LNCAP (cell line): ENCODE results near the gene COL9A1.

ENCODE experiments used
- TF ChIP-seq, protein P1 (sequence below): fragments of 450-650 bp; IDR thresholded peaks from 2 replicates; pipeline ENCODE4 v1.5.1; 2017; ENCODE audit warnings: mild to moderate bottlenecking

Gene COL9A1

DNA sequence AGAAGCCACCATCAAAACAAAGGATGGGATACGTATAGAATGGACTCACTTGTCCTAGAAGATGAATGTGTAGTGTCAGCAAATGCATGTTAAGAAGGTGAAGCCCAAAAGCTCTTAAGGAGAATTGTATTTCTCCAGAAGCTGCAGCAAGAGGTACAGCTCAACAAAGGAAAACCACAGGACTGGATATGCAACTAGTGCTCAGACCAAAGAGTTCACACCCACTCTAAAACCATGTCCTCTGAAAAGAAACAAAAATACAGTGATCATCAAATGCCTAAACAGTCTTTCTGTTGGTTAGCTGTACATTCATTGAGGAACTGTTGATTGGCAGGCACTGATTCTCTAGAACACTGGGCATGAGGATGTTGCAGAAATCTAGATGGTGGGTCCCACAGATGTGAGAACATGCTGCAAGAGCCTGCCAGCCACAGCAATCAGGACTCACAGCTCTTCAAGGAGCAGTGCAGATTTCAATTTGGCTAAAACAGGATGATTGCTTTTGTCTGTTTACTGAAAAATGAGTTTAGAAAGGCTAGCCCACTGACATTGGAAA is 94.6 kb downstream of the COL9A1 start:
- TF ChIP-seq, protein P1, sequence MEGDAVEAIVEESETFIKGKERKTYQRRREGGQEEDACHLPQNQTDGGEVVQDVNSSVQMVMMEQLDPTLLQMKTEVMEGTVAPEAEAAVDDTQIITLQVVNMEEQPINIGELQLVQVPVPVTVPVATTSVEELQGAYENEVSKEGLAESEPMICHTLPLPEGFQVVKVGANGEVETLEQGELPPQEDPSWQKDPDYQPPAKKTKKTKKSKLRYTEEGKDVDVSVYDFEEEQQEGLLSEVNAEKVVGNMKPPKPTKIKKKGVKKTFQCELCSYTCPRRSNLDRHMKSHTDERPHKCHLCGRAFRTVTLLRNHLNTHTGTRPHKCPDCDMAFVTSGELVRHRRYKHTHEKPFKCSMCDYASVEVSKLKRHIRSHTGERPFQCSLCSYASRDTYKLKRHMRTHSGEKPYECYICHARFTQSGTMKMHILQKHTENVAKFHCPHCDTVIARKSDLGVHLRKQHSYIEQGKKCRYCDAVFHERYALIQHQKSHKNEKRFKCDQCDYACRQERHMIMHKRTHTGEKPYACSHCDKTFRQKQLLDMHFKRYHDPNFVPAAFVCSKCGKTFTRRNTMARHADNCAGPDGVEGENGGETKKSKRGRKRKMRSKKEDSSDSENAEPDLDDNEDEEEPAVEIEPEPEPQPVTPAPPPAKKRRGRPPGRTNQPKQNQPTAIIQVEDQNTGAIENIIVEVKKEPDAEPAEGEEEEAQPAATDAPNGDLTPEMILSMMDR, result no peak

DNA sequence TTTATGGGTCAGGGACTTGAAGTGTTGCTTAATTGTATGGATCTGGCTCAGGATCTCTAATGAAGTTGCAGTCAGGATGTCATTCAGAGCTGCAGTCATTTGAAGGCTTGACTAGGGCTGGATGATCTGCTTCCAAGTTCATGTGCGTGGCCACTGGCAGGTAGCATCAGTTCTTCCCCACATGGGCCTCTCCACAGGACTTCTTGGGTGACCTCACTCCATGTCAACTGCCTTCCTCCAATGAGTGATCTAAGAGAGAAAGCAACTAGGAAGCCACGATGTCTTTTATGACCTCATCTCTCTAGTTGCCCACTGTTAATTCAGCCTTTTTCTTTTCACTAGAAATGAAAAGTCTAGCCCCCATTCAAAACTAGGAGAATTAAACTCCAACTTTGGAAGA is 104.1 kb downstream of the COL9A1 start:
- TF ChIP-seq, protein P1, result no peak

DNA sequence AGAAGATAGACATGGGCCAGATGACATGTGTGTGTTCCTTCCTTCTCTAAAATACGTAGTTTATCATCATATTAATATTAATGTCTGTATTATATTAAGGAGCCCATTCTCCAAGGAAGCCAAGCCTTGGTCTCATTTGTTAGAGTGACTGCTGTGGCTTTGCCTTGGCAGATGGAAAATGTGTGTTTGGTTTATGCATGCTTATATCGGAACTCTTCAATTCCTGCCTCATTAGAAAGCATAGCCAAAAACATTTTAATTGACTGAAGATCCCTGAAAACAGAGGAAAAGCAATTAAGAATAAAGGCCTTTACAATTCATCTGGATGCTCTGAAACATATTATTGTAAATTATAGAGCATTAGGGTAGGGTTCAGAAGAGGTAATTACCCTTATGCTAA is 106.4 kb downstream of the COL9A1 start:
- TF ChIP-seq, protein P1, result no peak

DNA sequence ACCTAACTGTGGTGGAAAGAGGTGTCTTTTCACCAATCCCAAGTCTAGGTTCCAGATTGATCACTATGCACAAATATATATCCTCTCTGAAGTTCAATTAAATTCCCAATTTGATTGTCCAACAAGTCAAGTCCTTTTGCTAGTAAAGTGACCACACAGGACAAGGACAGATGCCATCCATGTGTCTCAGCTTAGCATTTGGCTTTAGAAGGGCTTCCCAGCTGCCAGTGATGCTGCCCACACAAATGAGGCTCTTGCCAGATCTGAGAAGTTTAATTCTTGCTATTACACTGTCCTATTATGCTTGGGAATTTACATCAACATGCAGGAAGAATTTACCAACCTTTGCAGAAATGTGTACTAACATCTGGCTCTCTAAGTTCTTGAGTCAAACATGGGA is 108.5 kb downstream of the COL9A1 start:
- TF ChIP-seq, protein P1, result no peak

DNA sequence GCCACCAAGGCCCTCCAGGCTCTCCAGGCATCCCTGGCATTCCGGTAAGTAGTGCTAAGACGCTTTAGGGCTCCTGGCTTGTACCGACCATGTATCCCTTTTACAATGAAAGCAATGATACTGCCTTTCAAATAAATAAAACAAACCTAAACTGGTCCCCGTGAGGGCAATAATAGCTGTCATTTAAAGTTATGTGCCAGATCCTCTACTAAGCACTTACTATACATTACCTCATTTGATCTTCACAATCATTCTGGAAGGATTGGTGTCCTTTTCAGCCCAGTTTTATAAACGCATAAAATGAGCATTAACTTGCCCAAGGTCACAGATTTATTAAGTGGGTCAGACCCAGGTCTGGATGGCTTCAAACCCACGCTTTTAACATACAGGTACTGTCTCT is 114.7 kb downstream of the COL9A1 start:
- TF ChIP-seq, protein P1, result no peak

DNA sequence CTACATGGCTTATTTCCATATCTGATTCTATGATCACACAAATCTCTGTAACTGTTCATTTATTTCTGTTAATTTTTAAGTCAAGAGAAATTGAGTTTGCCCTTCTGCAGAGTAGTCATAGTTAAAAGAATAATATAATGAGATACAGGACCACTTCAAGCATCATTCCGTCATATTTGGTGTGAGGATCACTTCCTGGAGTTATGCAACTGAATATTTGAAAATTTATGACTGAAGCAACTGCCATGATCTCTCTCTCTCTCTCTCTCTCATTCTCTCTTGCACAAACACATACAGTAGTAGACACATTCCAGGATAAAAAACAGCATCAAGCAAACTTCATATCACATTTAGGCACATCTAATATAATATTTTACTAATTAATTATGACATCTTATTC is 116.4 kb downstream of the COL9A1 start:
- TF ChIP-seq, protein P1, result no peak

DNA sequence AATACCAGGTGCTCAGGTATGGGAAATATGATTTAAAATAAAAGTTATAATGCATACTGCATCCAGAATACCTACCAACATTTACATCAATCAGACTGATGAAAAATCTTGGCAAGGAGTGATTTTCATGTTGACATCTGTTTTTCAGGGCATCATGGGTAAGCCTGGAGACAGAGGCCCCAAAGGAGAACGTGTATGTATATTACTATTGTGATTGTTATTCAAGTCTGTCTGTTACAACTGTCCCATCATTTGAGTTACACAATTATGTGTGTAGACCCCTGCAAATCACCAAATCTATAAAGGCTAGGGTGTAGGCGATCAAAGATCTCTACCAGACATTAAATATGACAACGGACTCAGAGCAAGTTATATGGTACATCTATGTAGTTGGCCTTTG is 118.2 kb downstream of the COL9A1 start:
- TF ChIP-seq, protein P1, result no peak

DNA sequence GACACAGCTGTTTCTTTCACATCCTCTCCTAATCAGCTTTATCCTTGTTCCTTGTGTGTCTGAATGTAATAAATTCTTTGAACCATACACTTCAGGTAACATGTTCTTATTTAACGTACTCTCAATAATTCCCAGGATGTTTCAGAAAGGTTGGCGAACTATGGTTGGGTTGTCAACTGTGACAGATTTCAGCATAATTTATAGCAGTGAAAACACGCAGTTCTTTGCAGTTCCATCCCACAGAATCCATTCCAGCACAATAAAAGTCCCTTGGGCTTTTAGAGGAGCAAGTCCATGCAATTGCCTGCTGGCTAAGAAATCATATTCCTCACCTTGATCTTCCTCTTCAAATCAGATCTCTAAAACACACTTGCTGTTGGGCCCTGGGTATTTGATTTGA is 119.3 kb downstream of the COL9A1 start:
- TF ChIP-seq, protein P1, result no peak
